AG09309 (cell line): ENCODE results near the gene LIPF.

Source experiments
- DNase-seq: peaks from one replicate; pipeline ENCODE4 v3.0.0-alpha.2; 2010; ENCODE audit warnings: low read depth
- H3K4me3 ChIP-seq: 2 replicates; pipeline ENCODE4 v1.5.1; 2011; ENCODE audit warnings: mild to moderate bottlenecking, low read depth, low read length, moderate library complexity; ENCODE audit not compliant: control insufficient read depth
- TF ChIP-seq, protein P1 (sequence below): IDR thresholded peaks from 2 replicates; pipeline ENCODE4 v1.5.1; 2011; ENCODE audit warnings: mild to moderate bottlenecking, low read depth, low read length, inconsistent platforms; ENCODE audit not compliant: insufficient read depth, control insufficient read depth; ENCODE audit errors: missing control alignments

The LIPF gene, protein sequence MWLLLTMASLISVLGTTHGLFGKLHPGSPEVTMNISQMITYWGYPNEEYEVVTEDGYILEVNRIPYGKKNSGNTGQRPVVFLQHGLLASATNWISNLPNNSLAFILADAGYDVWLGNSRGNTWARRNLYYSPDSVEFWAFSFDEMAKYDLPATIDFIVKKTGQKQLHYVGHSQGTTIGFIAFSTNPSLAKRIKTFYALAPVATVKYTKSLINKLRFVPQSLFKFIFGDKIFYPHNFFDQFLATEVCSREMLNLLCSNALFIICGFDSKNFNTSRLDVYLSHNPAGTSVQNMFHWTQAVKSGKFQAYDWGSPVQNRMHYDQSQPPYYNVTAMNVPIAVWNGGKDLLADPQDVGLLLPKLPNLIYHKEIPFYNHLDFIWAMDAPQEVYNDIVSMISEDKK

DNA sequence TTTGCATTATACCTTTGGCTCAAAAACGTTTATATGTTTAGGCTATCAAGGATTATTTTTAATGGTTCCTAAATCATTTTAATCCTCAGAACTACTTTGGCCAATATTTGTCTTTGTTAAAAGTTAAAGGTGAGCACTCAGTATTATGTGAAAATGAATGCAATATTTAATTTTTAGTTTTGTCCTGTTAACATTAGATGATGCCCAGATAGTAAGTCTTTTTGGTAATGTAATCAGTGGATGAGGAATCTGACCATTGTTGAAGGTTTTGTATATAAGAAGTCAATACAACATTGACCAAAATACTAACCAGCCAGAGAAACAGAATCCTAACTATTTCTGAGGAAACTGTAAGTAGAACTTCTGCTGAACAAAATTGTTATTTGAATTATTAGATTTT lies at the start of gene LIPF:
TSS of gene LIPF (plus strand) at position 301 of the 400 bp plus-strand sequence. CDS start 2,856 bp downstream, outside the sequence.
- no peak for DNase-seq
- H3K4me3 ChIP-seq = no peak within 1 kb of the TSS
- TF ChIP-seq, protein P1, sequence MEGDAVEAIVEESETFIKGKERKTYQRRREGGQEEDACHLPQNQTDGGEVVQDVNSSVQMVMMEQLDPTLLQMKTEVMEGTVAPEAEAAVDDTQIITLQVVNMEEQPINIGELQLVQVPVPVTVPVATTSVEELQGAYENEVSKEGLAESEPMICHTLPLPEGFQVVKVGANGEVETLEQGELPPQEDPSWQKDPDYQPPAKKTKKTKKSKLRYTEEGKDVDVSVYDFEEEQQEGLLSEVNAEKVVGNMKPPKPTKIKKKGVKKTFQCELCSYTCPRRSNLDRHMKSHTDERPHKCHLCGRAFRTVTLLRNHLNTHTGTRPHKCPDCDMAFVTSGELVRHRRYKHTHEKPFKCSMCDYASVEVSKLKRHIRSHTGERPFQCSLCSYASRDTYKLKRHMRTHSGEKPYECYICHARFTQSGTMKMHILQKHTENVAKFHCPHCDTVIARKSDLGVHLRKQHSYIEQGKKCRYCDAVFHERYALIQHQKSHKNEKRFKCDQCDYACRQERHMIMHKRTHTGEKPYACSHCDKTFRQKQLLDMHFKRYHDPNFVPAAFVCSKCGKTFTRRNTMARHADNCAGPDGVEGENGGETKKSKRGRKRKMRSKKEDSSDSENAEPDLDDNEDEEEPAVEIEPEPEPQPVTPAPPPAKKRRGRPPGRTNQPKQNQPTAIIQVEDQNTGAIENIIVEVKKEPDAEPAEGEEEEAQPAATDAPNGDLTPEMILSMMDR = no peak

DNA sequence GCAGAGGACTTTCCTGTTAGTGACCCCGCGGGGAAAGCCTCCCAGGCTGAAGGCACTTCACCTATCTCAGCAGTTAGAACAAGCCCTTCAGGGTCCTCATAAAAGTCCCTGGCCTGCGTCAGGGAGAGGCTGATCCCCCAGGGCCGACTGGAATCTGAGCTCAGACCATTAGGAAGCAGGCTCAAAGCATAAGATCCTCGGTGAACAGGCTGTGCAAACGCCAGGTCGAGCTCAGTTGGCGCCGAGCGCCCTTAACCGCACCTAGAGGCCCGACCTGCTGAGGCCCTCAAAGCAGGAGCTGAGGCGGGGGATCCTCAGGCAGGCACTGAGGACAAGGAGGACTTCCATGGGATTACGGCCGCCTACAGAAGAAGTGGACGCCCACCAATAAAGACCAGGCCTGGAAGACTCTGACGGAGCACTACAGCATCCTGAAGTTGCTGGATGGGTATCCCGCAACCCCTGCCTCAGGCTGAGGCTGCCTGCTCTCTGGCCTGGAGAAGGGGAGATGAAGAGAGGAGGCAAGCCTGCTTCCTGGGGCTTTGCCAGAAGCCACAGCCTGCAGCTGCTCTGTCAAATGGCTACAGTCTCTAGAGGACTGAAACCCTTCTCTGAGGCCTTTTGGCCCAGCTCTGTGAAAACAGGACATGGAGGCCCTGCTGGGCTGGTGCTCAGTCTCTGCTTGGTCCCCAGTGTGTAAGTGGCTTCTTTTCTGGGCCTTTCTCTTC lies 47.8 kb upstream of the LIPF start:
- no peak for DNase-seq
- no peak overlapping the region for H3K4me3 ChIP-seq
- TF ChIP-seq, protein P1 = no peak

DNA sequence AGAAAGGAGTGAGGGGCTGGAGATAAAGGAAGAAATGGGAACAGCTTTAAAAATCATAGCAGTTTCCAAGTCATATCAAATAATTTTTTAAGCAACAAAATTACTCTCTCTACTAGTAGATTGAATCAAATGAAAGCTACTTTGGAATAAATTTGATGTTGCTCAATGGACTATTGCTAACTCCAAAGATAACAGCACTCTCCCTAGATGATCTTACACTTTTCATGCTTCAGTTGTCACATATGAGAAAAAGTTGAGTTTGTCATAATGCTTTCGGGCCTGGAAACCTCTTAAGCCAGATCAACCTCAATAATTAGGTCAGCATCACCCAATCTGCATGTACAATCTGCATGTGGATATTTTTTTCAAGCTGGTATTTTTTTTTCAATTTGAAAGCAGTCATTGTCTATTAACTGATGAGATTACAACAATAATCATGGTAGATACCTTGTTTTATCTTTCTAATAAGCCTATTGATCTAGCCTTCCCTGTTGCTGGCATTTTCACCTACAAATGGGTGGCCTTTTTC lies 46.4 kb upstream of the LIPF start:
- DNase-seq = no peak
- no peak overlapping the region for H3K4me3 ChIP-seq
- TF ChIP-seq, protein P1 = no peak

DNA sequence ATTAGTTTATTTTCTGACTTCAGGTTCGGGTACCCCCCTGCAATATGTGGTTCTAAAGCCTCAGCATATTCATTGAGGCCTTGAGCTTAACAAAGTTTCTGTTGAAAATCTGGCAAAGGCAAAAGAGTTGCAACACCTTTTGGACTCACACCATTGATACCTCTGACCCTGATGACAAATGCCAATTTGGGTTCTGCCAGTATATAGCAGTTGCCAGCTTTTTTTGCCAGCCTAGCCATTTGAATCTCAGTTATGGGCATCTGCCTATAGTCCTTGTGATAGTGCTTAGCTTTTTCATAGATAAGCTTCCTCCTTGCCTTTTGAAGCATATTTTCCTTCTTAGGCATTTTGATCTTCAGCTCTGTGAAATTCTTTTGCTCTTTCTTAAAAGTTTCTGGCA lies 45.7 kb upstream of the LIPF start:
- H3K4me3 ChIP-seq = no peak overlapping the region
- DNase-seq = no peak
- TF ChIP-seq, protein P1 = no peak

DNA sequence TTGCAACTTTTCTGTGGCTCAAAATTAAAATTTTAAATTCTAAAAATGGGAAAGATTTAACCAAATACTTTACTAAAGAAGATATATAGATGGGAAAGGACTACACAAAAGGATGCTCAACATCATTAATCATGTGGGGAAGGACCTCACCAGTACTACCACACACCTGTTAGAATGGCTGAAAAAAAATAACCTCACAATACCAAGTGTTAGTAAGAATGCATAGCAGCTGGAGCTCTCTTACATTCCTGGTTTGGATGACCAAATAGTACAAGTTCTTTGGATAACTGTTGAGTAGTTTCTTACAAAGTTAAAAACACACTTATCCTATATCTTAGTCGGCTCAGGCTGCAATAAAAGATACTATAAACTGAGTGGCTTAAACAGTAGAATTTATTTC lies 43.8 kb upstream of the LIPF start:
- TF ChIP-seq, protein P1 = no peak
- no peak overlapping the region for H3K4me3 ChIP-seq
- DNase-seq = no peak

DNA sequence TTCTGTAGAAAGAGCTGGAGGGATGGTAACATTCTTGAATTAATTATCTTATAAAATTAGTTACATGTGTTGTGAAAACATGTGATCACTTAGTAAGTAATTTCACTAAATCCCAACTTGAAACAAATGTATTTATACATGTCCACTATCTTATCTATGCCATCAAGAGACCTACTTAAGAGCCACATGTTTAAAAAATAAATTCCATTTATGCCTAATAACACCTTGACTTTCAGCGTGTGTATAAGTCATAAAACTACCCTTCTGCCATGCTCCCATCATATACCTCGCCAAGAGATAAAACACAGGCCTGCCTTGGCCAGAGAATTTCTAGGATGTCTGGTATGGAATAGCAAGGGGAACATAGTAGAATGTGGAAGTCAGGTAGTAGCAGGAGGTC lies 40.4 kb upstream of the LIPF start:
- DNase-seq = no peak
- TF ChIP-seq, protein P1 = no peak
- no peak overlapping the region for H3K4me3 ChIP-seq
